Measurements from ENCODE around the gene CADM1.

DNA sequence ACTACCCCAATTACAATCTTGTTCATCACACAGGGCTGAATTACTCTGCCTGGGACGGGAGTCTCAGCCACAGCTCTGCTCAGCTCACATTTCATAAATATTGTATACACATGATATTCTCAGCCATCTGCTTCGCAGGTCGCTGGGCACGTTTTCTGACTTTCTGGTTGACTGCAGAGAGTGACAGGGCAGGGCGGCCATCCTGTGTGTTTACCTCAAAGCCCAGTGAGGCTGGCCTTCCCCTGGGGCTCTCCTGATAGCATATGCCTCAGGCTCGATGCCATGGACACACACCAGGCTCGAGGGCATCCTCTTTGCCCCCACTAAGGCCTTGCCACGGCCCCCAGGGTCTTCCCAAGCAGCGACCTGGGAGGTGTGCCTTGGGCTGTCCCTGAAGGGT, 345.0 kb downstream of the CADM1 start:
- TF ChIP-seq, protein P1, sequence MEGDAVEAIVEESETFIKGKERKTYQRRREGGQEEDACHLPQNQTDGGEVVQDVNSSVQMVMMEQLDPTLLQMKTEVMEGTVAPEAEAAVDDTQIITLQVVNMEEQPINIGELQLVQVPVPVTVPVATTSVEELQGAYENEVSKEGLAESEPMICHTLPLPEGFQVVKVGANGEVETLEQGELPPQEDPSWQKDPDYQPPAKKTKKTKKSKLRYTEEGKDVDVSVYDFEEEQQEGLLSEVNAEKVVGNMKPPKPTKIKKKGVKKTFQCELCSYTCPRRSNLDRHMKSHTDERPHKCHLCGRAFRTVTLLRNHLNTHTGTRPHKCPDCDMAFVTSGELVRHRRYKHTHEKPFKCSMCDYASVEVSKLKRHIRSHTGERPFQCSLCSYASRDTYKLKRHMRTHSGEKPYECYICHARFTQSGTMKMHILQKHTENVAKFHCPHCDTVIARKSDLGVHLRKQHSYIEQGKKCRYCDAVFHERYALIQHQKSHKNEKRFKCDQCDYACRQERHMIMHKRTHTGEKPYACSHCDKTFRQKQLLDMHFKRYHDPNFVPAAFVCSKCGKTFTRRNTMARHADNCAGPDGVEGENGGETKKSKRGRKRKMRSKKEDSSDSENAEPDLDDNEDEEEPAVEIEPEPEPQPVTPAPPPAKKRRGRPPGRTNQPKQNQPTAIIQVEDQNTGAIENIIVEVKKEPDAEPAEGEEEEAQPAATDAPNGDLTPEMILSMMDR (IDR thresholded peaks at IDR 0.05) = no peak
- no peak for TF ChIP-seq POLR2A (IDR thresholded peaks at IDR 0.05)
- TF ChIP-seq EP300 (IDR thresholded peaks at IDR 0.05) = no peak
